ENCODE results near the gene BAIAP3.

Gene BAIAP3

GRCh38 chr16:1381612-1382406 is 48.4 kb downstream of the BAIAP3 start:
- Histone ChIP-seq H4K20me1 (ENCODE audit: insufficient read depth) (no peaks in the 10 kb centered on the region), H2AFZ (ENCODE audit: low read depth) (no peak overlapping the region), H3K27ac (no peak overlapping the region), H3K4me3 (IDR thresholded peaks at IDR 0.05; ENCODE audit: insufficient read depth, low read depth, low read length) (no peak overlapping the region), H3K4me2 (no peak overlapping the region), H3K79me2 (ENCODE audit: insufficient read depth, low read depth) (no peaks in the 10 kb centered on the region), H3K27me3 (ENCODE audit: insufficient read depth, low read depth) (no peaks in the 10 kb centered on the region), H3K36me3 (ENCODE audit: insufficient read depth) (no peaks in the 10 kb centered on the region; the same call in 1 of the 2 replicates), H3K4me1 (ENCODE audit: low read depth, poor library complexity, severe bottlenecking) (no peaks in the 10 kb centered on the region), H3K9ac (no peak overlapping the region)
- TF ChIP-seq CTCF (conservative IDR thresholded peaks at IDR 0.05; ENCODE audit: low read depth, low read length), result no peak

- no peak overlapping the region for H3K4me3 ChIP-seq (IDR thresholded peaks at IDR 0.05; ENCODE audit: insufficient read depth, low read depth, low read length)
- H3K79me2 ChIP-seq (ENCODE audit: insufficient read depth, low read depth), result no peaks in the 10 kb centered on the region
- H3K9ac ChIP-seq, result no peak overlapping the region
- H3K27me3 ChIP-seq (ENCODE audit: insufficient read depth, low read depth), result no peaks in the 10 kb centered on the region
- H2AFZ ChIP-seq (ENCODE audit: low read depth), result no peak overlapping the region
- H3K4me2 ChIP-seq, result no peak overlapping the region
- no peaks in the 10 kb centered on the region for H4K20me1 ChIP-seq (ENCODE audit: insufficient read depth)
- H3K4me1 ChIP-seq (ENCODE audit: low read depth, poor library complexity, severe bottlenecking), result no peaks in the 10 kb centered on the region
- TF ChIP-seq CTCF (conservative IDR thresholded peaks at IDR 0.05; ENCODE audit: low read depth, low read length), result no peak
- H3K36me3 ChIP-seq (ENCODE audit: insufficient read depth), result no peaks in the 10 kb centered on the region; the same call in 1 of the 2 replicates
- H3K27ac ChIP-seq, result no peak overlapping the region
Measured at GRCh38 chr16:1383556-1383955, 50.1 kb downstream of the BAIAP3 start.

GRCh38 chr16:1385232-1385631 is 51.8 kb downstream of the BAIAP3 start:
- Histone ChIP-seq H3K4me3 (IDR thresholded peaks at IDR 0.05; ENCODE audit: insufficient read depth, low read depth, low read length) (no peak overlapping the region), H3K27me3 (ENCODE audit: insufficient read depth, low read depth) (no peaks in the 10 kb centered on the region), H2AFZ (ENCODE audit: low read depth) (no peak overlapping the region), H3K27ac (no peak overlapping the region), H3K4me1 (ENCODE audit: low read depth, poor library complexity, severe bottlenecking) (no peaks in the 10 kb centered on the region), H3K9ac (no peak overlapping the region), H3K4me2 (no peak overlapping the region), H4K20me1 (ENCODE audit: insufficient read depth) (no peaks in the 10 kb centered on the region), H3K36me3 (ENCODE audit: insufficient read depth) (no peaks in the 10 kb centered on the region; the same call in 1 of the 2 replicates), H3K79me2 (ENCODE audit: insufficient read depth, low read depth) (no peaks in the 10 kb centered on the region)
- TF ChIP-seq CTCF (conservative IDR thresholded peaks at IDR 0.05; ENCODE audit: low read depth, low read length), result no peak

- no peaks in the 10 kb centered on the region for H4K20me1 ChIP-seq (ENCODE audit: insufficient read depth)
- TF ChIP-seq CTCF (conservative IDR thresholded peaks at IDR 0.05; ENCODE audit: low read depth, low read length), result no peak
- no peak overlapping the region for H2AFZ ChIP-seq (ENCODE audit: low read depth)
- no peaks in the 10 kb centered on the region for H3K79me2 ChIP-seq (ENCODE audit: insufficient read depth, low read depth)
- no peak overlapping the region for H3K4me3 ChIP-seq (IDR thresholded peaks at IDR 0.05; ENCODE audit: insufficient read depth, low read depth, low read length)
- no peak overlapping the region for H3K4me2 ChIP-seq
- H3K36me3 ChIP-seq (ENCODE audit: insufficient read depth), result no peaks in the 10 kb centered on the region
- H3K9ac ChIP-seq, result no peak overlapping the region
- H3K27me3 ChIP-seq (ENCODE audit: insufficient read depth, low read depth), result no peaks in the 10 kb centered on the region
- no peak overlapping the region for H3K27ac ChIP-seq
- no peaks in the 10 kb centered on the region for H3K4me1 ChIP-seq (ENCODE audit: low read depth, poor library complexity, severe bottlenecking)
Measured at GRCh38 chr16:1387331-1387730, 53.9 kb downstream of the BAIAP3 start.

Measured in KMS-11 (cell line).